ENCODE data around the gene EIF6.

EIF6 gene

DNA sequence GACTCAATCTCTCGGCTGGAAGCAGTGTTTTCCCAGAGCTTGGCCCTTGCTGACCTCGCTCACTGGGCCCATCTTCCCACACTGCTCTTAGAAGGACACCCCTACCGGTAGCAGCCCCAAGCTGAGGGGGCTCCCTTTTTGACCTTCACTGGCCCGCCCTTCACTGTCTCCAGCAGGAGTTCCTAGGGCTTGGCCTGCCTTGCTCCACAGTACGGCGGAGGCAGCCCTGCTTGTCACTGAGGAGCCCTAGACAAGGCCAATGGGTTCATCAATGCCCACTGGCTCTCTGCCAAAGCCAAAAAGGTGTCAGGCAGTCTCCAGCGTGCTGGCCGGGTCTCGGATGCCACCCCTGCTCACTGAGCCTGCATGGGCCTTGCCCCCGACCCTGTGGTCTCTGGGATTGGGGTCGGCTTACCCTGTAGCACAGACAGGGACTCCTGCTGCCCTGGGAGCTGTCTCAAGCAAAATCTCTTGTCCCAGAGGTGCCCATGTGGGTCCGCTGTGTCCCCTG, 8.8 kb downstream of the EIF6 start:
- no peaks in the 10 kb centered on the region for H3K27me3 ChIP-seq (ENCODE audit: insufficient read depth, low read depth)
- no peak overlapping the region for H3K27ac ChIP-seq
- peaks cover 9% of the 10 kb centered on the region for H3K4me1 ChIP-seq (ENCODE audit: low read depth, poor library complexity, severe bottlenecking)
- H3K9ac ChIP-seq, result no peak overlapping the region
- H2AFZ ChIP-seq (ENCODE audit: low read depth), result no peak overlapping the region
- no peak overlapping the region for H3K4me3 ChIP-seq (IDR thresholded peaks at IDR 0.05; ENCODE audit: insufficient read depth, low read depth, low read length)
- TF ChIP-seq, protein P1, sequence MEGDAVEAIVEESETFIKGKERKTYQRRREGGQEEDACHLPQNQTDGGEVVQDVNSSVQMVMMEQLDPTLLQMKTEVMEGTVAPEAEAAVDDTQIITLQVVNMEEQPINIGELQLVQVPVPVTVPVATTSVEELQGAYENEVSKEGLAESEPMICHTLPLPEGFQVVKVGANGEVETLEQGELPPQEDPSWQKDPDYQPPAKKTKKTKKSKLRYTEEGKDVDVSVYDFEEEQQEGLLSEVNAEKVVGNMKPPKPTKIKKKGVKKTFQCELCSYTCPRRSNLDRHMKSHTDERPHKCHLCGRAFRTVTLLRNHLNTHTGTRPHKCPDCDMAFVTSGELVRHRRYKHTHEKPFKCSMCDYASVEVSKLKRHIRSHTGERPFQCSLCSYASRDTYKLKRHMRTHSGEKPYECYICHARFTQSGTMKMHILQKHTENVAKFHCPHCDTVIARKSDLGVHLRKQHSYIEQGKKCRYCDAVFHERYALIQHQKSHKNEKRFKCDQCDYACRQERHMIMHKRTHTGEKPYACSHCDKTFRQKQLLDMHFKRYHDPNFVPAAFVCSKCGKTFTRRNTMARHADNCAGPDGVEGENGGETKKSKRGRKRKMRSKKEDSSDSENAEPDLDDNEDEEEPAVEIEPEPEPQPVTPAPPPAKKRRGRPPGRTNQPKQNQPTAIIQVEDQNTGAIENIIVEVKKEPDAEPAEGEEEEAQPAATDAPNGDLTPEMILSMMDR (conservative IDR thresholded peaks at IDR 0.05; ENCODE audit: low read depth, low read length), result no peak
- H3K4me2 ChIP-seq, result no peak overlapping the region
- peaks cover 5% of the 10 kb centered on the region; the same call in 1 of the 2 replicates for H3K79me2 ChIP-seq (ENCODE audit: insufficient read depth, low read depth)
- H3K36me3 ChIP-seq (ENCODE audit: insufficient read depth), result peaks cover 20% of the 10 kb centered on the region; the same call in 1 of the 2 replicates
- H4K20me1 ChIP-seq (ENCODE audit: insufficient read depth), result no peaks in the 10 kb centered on the region

GRCh38 chr20:35274172-35275092, 10.1 kb downstream of the EIF6 start:
- Histone ChIP-seq H2AFZ (ENCODE audit: low read depth) (no peak overlapping the region), H3K36me3 (ENCODE audit: insufficient read depth) (peaks cover 7% of the 10 kb centered on the region; the same call in 1 of the 2 replicates), H3K79me2 (ENCODE audit: insufficient read depth, low read depth) (peaks cover 5% of the 10 kb centered on the region; the same call in 1 of the 2 replicates), H3K27ac (no peak overlapping the region), H4K20me1 (ENCODE audit: insufficient read depth) (no peaks in the 10 kb centered on the region), H3K4me2 (no peak overlapping the region), H3K9ac (no peak overlapping the region), H3K4me1 (ENCODE audit: low read depth, poor library complexity, severe bottlenecking) (peaks cover 9% of the 10 kb centered on the region), H3K4me3 (IDR thresholded peaks at IDR 0.05; ENCODE audit: insufficient read depth, low read depth, low read length) (no peak overlapping the region), H3K27me3 (ENCODE audit: insufficient read depth, low read depth) (no peaks in the 10 kb centered on the region)
- TF ChIP-seq, protein P1 (conservative IDR thresholded peaks at IDR 0.05; ENCODE audit: low read depth, low read length), result no peak

DNA sequence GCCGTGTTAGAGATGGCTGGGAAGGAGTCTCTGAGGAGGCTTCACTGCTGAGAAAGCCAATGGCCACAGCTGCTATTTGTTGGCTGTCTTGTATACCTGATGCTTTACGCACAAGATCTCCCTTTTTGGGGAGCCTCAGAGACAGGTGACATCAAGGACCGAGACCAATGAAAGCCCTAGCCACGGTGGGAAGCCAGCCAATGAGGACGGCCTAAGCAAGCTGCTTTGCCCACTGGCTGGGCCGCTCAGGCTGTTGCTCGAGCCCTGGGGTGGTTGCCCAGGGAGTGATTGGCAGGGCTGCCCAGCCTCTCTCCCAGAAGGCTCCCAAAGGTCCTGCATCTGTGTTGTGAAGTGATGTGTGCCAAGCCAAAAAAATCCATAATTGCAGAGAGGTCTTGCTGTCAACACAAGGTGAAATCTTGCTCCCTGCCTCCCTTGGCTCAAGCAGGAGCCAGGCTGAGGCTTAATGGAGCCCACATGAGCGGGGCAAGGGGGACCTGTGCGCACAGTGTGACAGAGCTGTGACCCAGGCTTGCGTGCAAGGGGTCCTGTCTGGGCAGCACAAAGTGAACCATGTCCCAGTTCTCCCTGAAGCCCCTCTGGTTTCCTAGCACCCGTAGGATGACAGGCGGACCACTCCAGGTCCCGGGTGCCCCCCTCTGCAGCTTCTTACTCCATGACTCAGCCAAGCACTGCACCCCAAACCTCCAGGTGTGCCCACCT, 11.0 kb downstream of the EIF6 start:
- H3K36me3 ChIP-seq (ENCODE audit: insufficient read depth), result peaks cover 4% of the 10 kb centered on the region; the same call in 1 of the 2 replicates
- H3K4me2 ChIP-seq, result no peak overlapping the region

DNA sequence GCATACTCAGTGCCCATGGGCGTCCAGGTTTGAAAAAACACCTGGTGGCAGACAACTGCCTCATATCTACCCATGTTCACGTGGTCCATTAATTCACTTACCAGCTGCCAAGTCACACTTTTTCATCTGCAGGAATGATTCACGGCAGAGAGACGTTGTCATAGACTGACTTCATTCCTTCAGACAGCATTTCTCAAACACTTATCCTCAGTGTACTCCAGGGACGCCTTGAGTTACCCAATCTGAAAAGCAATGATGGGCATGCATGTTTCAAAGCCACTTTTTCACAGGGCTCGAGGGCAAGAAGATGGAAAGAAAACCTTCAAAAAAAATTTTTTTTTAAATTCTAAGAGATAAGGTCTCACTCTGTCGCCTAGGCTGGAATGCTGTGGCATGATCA, 12.7 kb downstream of the EIF6 start:
- H2AFZ ChIP-seq (ENCODE audit: low read depth), result no peak overlapping the region
- no peaks in the 10 kb centered on the region for H3K36me3 ChIP-seq (ENCODE audit: insufficient read depth)
- no peak overlapping the region for H3K4me3 ChIP-seq (IDR thresholded peaks at IDR 0.05; ENCODE audit: insufficient read depth, low read depth, low read length)
- TF ChIP-seq, protein P1 (conservative IDR thresholded peaks at IDR 0.05; ENCODE audit: low read depth, low read length), result no peak
- peaks cover 5% of the 10 kb centered on the region; the same call in 1 of the 2 replicates for H3K79me2 ChIP-seq (ENCODE audit: insufficient read depth, low read depth)
- H4K20me1 ChIP-seq (ENCODE audit: insufficient read depth), result no peaks in the 10 kb centered on the region
- H3K27ac ChIP-seq, result no peak overlapping the region
- H3K4me2 ChIP-seq, result no peak overlapping the region
- H3K27me3 ChIP-seq (ENCODE audit: insufficient read depth, low read depth), result no peaks in the 10 kb centered on the region
- peaks cover 8% of the 10 kb centered on the region for H3K4me1 ChIP-seq (ENCODE audit: low read depth, poor library complexity, severe bottlenecking)
- H3K9ac ChIP-seq, result no peak overlapping the region

More for the DNA sequence above, 11.0 kb downstream of the EIF6 start:
- TF ChIP-seq, protein P1 (conservative IDR thresholded peaks at IDR 0.05; ENCODE audit: low read depth, low read length), result no peak
- Histone ChIP-seq H2AFZ (ENCODE audit: low read depth) (no peak overlapping the region), H3K4me3 (IDR thresholded peaks at IDR 0.05; ENCODE audit: insufficient read depth, low read depth, low read length) (no peak overlapping the region), H3K27me3 (ENCODE audit: insufficient read depth, low read depth) (no peaks in the 10 kb centered on the region), H3K79me2 (ENCODE audit: insufficient read depth, low read depth) (peaks cover 5% of the 10 kb centered on the region; the same call in 1 of the 2 replicates), H3K9ac (no peak overlapping the region), H3K4me1 (ENCODE audit: low read depth, poor library complexity, severe bottlenecking) (peaks cover 9% of the 10 kb centered on the region), H3K27ac (no peak overlapping the region), H4K20me1 (ENCODE audit: insufficient read depth) (no peaks in the 10 kb centered on the region)

Data from KMS-11 (cell line).